Urinary bladder (tissue), 4 donors: ENCODE results near the gene AKAP12. TPM values are rescaled to one million over a fixed set of nuclear protein-coding genes. Genes with fewer than 3 reads are reported as not detected.

ENCODE experiments used
- DNase-seq: peaks from one replicate; pipeline ENCODE4 v3.0.0-alpha.2; 2015; ENCODE audit errors: extremely low spot score
- H3K27ac ChIP-seq: one replicate; pipeline ENCODE4 v1.5.1; 2013; ENCODE audit warnings: low read depth, mild to moderate bottlenecking, moderate library complexity
- H3K36me3 ChIP-seq: one replicate; pipeline ENCODE4 v1.6.1; 2013; ENCODE audit warnings: mild to moderate bottlenecking, moderate library complexity; ENCODE audit not compliant: insufficient read depth
- H3K4me1 ChIP-seq: one replicate; pipeline ENCODE4 v1.6.1; 2013; ENCODE audit warnings: mild to moderate bottlenecking, moderate library complexity; ENCODE audit not compliant: insufficient read depth
- H3K4me3 ChIP-seq: one replicate; pipeline ENCODE4 v1.5.1; 2013; ENCODE audit warnings: low read depth, low read length
- WGBS: extraction: QIAGEN DNeasy Blood & Tissue Kit; methylation state at CpG from one replicate; pipeline ENCODE4 v1.1.7; 2013; 5-methylcytosine and 5-hydroxymethylcytosine counted together
- polyA plus RNA-seq: library from polyadenylated mRNA; stranded (reverse); fragments of 200-250 nt; gene quantifications from one replicate; pipeline ENCODE4 v1.2.3, GENCODE V29; 2013
- small RNA-seq: library from RNA; depleted of rRNA; stranded (forward); fragments of <200 nt; gene quantifications from one replicate; pipeline ENCODE3, GENCODE V24; 2014
- total RNA-seq: library from RNA; depleted of rRNA; stranded (reverse); fragments of >200 nt; gene quantifications from one replicate; pipeline ENCODE4 v1.2.3, GENCODE V29; 2014
- donor health status: healthy with polysubstance abuse.
- donor health status: healthy.

AKAP12 gene
- total and polyA plus RNA-seq, 2 donors, result 43.3 to 226 TPM

- no peaks in the 10 kb centered on the region for H3K36me3 ChIP-seq
- no peak overlapping the region for H3K4me3 ChIP-seq
- no peak for DNase-seq
- no peak overlapping the region for H3K27ac ChIP-seq
- H3K4me1 ChIP-seq, result no peaks in the 10 kb centered on the region
- 86% methylated on average over 4 of the region's 4 CpGs for WGBS
Observed at GRCh38 chr6:151403919-151404308, 164.1 kb downstream of the AKAP12 start.

Small RNA genes lying within 50 kb of the gene (small RNA-seq; reads per million reads assigned to genes)
- gene RF00019 (not detected), gene RNU6-1247P (not detected), gene RNU6-300P (not detected), gene RNY4P20 (9.4 reads per million, percentile 94 among the genes with 10 or more reads in this experiment)

Other genes with a start within 250 kb of the AKAP12 start
- gene ZBTB2, start 151.6 kb downstream of the AKAP12 start, total RNA-seq, result 14.2 TPM
- gene ZBTB2, start 151.6 kb downstream of the AKAP12 start, polyA plus RNA-seq, result 10.3 TPM
- 41.1 TPM for gene RMND1, start 212.2 kb downstream of the AKAP12 start, total RNA-seq
- gene RMND1, start 212.2 kb downstream of the AKAP12 start, polyA plus RNA-seq, result 11.2 TPM